ENCODE data around the gene PFKP.

Gene PFKP

GRCh38 chr10:3098689-3099088, 31.3 kb downstream of the PFKP start:
- Histone ChIP-seq H4K20me1 (ENCODE audit: low read depth, low read length) (peaks cover 9% of the 10 kb centered on the region; the same call in 1 of the 2 replicates), H3K27me3 (ENCODE audit: low read length) (no peaks in the 10 kb centered on the region), H3K79me2 (ENCODE audit: insufficient read depth, low read length) (peaks cover 58% of the 10 kb centered on the region), H3K4me2 (ENCODE audit: low read depth, low read length, poor library complexity, severe bottlenecking) (no peak overlapping the region), H3K9me2 (replicated peaks; ENCODE audit: insufficient read depth, low read length) (no peaks in the 10 kb centered on the region), H3F3A (ENCODE audit: insufficient read depth) (0 out of 2 replicates have a peak, but pooled peaks cover 3% of the 10 kb centered on the region), H3K9ac (ENCODE audit: low read length) (no peak overlapping the region), H3K27ac (ENCODE audit: low read depth, low read length) (no peak overlapping the region), H2AFZ (ENCODE audit: low read depth, low read length, severe bottlenecking) (no peak overlapping the region), H3K36me3 (ENCODE audit: low read length) (peaks cover 10% of the 10 kb centered on the region; the same call in 1 of the 2 replicates), H3K9me3 (ENCODE audit: insufficient read depth, low read length) (no peaks in the 10 kb centered on the region), H3K4me3 (ENCODE audit: insufficient read depth, low read length, poor library complexity, severe bottlenecking) (no peak overlapping the region)
- TF ChIP-seq CTCF (IDR thresholded peaks at IDR 0.05; ENCODE audit: insufficient read depth, low read length, poor library complexity, severe bottlenecking) = no peak
- no peak for TF ChIP-seq EZH2phosphoT487 (conservative IDR thresholded peaks at IDR 0.05; ENCODE audit: low read length)

GRCh38 chr10:3099291-3100092, 32.1 kb downstream of the PFKP start:
- no peak overlapping the region for H3K4me3 ChIP-seq (ENCODE audit: insufficient read depth, low read length, poor library complexity, severe bottlenecking)
- peaks cover 6% of the 10 kb centered on the region; the same call in 1 of the 2 replicates for H4K20me1 ChIP-seq (ENCODE audit: low read depth, low read length)
- H3F3A ChIP-seq (ENCODE audit: insufficient read depth) = 0 out of 2 replicates have a peak, but pooled peaks cover 3% of the 10 kb centered on the region
- H3K27me3 ChIP-seq (ENCODE audit: low read length) = no peaks in the 10 kb centered on the region
- peaks cover 49% of the 10 kb centered on the region for H3K79me2 ChIP-seq (ENCODE audit: insufficient read depth, low read length)
- no peak overlapping the region for H3K27ac ChIP-seq (ENCODE audit: low read depth, low read length)
- no peak overlapping the region for H3K4me2 ChIP-seq (ENCODE audit: low read depth, low read length, poor library complexity, severe bottlenecking)
- H3K9ac ChIP-seq (ENCODE audit: low read length) = no peak overlapping the region
- no peaks in the 10 kb centered on the region for H3K9me2 ChIP-seq (replicated peaks; ENCODE audit: insufficient read depth, low read length)
- H3K9me3 ChIP-seq (ENCODE audit: insufficient read depth, low read length) = no peaks in the 10 kb centered on the region
- H2AFZ ChIP-seq (ENCODE audit: low read depth, low read length, severe bottlenecking) = no peak overlapping the region
- H3K36me3 ChIP-seq (ENCODE audit: low read length) = peaks cover 10% of the 10 kb centered on the region; the same call in 1 of the 2 replicates
- TF ChIP-seq EZH2phosphoT487 (conservative IDR thresholded peaks at IDR 0.05; ENCODE audit: low read length) (no peak), CTCF (IDR thresholded peaks at IDR 0.05; ENCODE audit: insufficient read depth, low read length, poor library complexity, severe bottlenecking) (no peak)

- no peak overlapping the region for H3K9ac ChIP-seq (ENCODE audit: low read length)
- H3K27me3 ChIP-seq (ENCODE audit: low read length) = no peaks in the 10 kb centered on the region
- H3K9me3 ChIP-seq (ENCODE audit: insufficient read depth, low read length) = no peaks in the 10 kb centered on the region
- H3K4me3 ChIP-seq (ENCODE audit: insufficient read depth, low read length, poor library complexity, severe bottlenecking) = no peak overlapping the region
- H2AFZ ChIP-seq (ENCODE audit: low read depth, low read length, severe bottlenecking) = no peak overlapping the region
- peaks cover 42% of the 10 kb centered on the region for H3K79me2 ChIP-seq (ENCODE audit: insufficient read depth, low read length)
- H3K36me3 ChIP-seq (ENCODE audit: low read length) = peaks cover 10% of the 10 kb centered on the region; the same call in 1 of the 2 replicates
- no peak overlapping the region for H3K27ac ChIP-seq (ENCODE audit: low read depth, low read length)
- H4K20me1 ChIP-seq (ENCODE audit: low read depth, low read length) = peaks cover 6% of the 10 kb centered on the region; the same call in 1 of the 2 replicates
- H3K4me2 ChIP-seq (ENCODE audit: low read depth, low read length, poor library complexity, severe bottlenecking) = no peak overlapping the region
- 0 out of 2 replicates have a peak, but pooled peaks cover 3% of the 10 kb centered on the region for H3F3A ChIP-seq (ENCODE audit: insufficient read depth)
- TF ChIP-seq CTCF (IDR thresholded peaks at IDR 0.05; ENCODE audit: insufficient read depth, low read length, poor library complexity, severe bottlenecking) = no peak
- no peak for TF ChIP-seq EZH2phosphoT487 (conservative IDR thresholded peaks at IDR 0.05; ENCODE audit: low read length)
- no peaks in the 10 kb centered on the region for H3K9me2 ChIP-seq (replicated peaks; ENCODE audit: insufficient read depth, low read length)
These were observed 32.9 kb downstream of the PFKP start for GRCh38 chr10:3100093-3100792.

All from SU-DHL-6 (cell line).